KMS-11 (cell line): ENCODE measurements around the gene BLTP3B.

Experiments used
- H2AFZ ChIP-seq: fragments of 200-600 bp; sonication (generic); 2 replicates; pipeline ENCODE4 v1.6.1; 2016; ENCODE audit warnings: antibody characterized with exemption, mixed run types, low read depth
- H3K27ac ChIP-seq: fragments of 200-600 bp; sonication (generic); 2 replicates; pipeline ENCODE4 v1.6.1; 2016; ENCODE audit warnings: mild to moderate bottlenecking, mixed run types
- H3K27me3 ChIP-seq: fragments of 200-600 bp; sonication (generic); 2 replicates; pipeline ENCODE4 v1.6.1; 2017; ENCODE audit warnings: mild to moderate bottlenecking, low read depth, mixed run types, moderate library complexity; ENCODE audit not compliant: insufficient read depth
- H3K36me3 ChIP-seq: fragments of 200-600 bp; sonication (generic); 2 replicates; pipeline ENCODE4 v1.6.1; 2017; ENCODE audit warnings: mild to moderate bottlenecking, mixed run types; ENCODE audit not compliant: insufficient read depth
- H3K4me1 ChIP-seq: fragments of 200-600 bp; sonication (generic); 2 replicates; pipeline ENCODE4 v1.6.1; 2016; ENCODE audit warnings: mild to moderate bottlenecking, low read depth, mixed run types; ENCODE audit not compliant: poor library complexity, severe bottlenecking
- H3K4me2 ChIP-seq: fragments of 200-600 bp; sonication (generic); 2 replicates; pipeline ENCODE4 v1.7.0; 2016; ENCODE audit warnings: mild to moderate bottlenecking, mixed run types
- H3K4me3 ChIP-seq: fragments of 200-600 bp; sonication (generic); IDR thresholded peaks from 2 replicates; pipeline ENCODE4 v1.6.1; 2017; ENCODE audit warnings: low read depth, low read length, mixed read lengths; ENCODE audit not compliant: insufficient read depth
- H3K79me2 ChIP-seq: fragments of 200-600 bp; sonication (generic); 2 replicates; pipeline ENCODE4 v1.6.1; 2016; ENCODE audit warnings: low read depth, mixed run types; ENCODE audit not compliant: insufficient read depth
- H3K9ac ChIP-seq: fragments of 200-600 bp; sonication (generic); 2 replicates; pipeline ENCODE4 v1.6.1; 2016; ENCODE audit warnings: mild to moderate bottlenecking, mixed run types
- H4K20me1 ChIP-seq: fragments of 200-600 bp; sonication (generic); 2 replicates; pipeline ENCODE4 v1.6.1; 2016; ENCODE audit warnings: mild to moderate bottlenecking, mixed run types; ENCODE audit not compliant: insufficient read depth
- TF ChIP-seq, protein P1 (sequence below): fragments of 200-600 bp; sonication (generic); conservative IDR thresholded peaks from 2 replicates; pipeline ENCODE4 v1.6.1; 2017; ENCODE audit warnings: low read depth, mild to moderate bottlenecking, antibody characterized with exemption, low read length, moderate library complexity, mixed read lengths

BLTP3B gene

DNA sequence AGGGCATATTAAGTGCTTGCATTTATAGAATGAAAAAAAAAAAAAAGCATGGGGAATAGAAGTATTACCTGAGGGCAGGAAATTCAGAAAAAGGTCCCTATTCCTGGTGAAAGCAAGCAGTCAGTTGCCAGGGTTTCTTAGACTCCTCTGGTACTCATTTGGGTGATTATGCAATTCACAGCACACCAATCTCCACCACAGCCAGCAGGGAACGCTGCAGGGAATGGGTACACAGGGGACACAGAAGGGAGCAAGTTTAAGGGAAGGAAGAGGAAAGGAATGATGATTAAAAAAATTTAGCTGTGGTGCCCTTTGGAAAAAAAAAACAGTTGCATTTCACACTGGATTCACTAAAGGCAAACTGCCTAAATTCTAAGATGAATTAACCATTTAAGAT, 14.2 kb downstream of the BLTP3B start:
- H3K9ac ChIP-seq: no peak overlapping the region
- H3K4me1 ChIP-seq: peaks cover 14% of the 10 kb centered on the region
- H4K20me1 ChIP-seq: no peaks in the 10 kb centered on the region; the same call in 1 of the 2 replicates
- H3K27ac ChIP-seq: no peak overlapping the region
- H3K4me2 ChIP-seq: no peak overlapping the region
- H2AFZ ChIP-seq: no peak overlapping the region
- no peaks in the 10 kb centered on the region for H3K27me3 ChIP-seq
- peaks cover 39% of the 10 kb centered on the region for H3K79me2 ChIP-seq
- no peaks in the 10 kb centered on the region for H3K36me3 ChIP-seq
- no peak overlapping the region for H3K4me3 ChIP-seq
- TF ChIP-seq, protein P1, sequence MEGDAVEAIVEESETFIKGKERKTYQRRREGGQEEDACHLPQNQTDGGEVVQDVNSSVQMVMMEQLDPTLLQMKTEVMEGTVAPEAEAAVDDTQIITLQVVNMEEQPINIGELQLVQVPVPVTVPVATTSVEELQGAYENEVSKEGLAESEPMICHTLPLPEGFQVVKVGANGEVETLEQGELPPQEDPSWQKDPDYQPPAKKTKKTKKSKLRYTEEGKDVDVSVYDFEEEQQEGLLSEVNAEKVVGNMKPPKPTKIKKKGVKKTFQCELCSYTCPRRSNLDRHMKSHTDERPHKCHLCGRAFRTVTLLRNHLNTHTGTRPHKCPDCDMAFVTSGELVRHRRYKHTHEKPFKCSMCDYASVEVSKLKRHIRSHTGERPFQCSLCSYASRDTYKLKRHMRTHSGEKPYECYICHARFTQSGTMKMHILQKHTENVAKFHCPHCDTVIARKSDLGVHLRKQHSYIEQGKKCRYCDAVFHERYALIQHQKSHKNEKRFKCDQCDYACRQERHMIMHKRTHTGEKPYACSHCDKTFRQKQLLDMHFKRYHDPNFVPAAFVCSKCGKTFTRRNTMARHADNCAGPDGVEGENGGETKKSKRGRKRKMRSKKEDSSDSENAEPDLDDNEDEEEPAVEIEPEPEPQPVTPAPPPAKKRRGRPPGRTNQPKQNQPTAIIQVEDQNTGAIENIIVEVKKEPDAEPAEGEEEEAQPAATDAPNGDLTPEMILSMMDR: no peak

- Histone ChIP-seq H3K4me3 (no peak overlapping the region), H3K9ac (no peak overlapping the region), H2AFZ (no peak overlapping the region), H3K4me1 (peaks cover 14% of the 10 kb centered on the region), H3K79me2 (peaks cover 38% of the 10 kb centered on the region), H3K36me3 (no peaks in the 10 kb centered on the region), H3K4me2 (no peak overlapping the region), H4K20me1 (no peaks in the 10 kb centered on the region; the same call in 1 of the 2 replicates), H3K27me3 (no peaks in the 10 kb centered on the region), H3K27ac (no peak overlapping the region)
- TF ChIP-seq, protein P1: no peak
These were observed 14.7 kb downstream of the BLTP3B start for GRCh38 chr12:100127766-100128511.

GRCh38 chr12:100123316-100124095, 19.2 kb downstream of the BLTP3B start:
- H3K4me3 ChIP-seq: no peak overlapping the region
- H3K27me3 ChIP-seq: no peaks in the 10 kb centered on the region
- no peak overlapping the region for H2AFZ ChIP-seq
- peaks cover 6% of the 10 kb centered on the region for H3K4me1 ChIP-seq
- H3K79me2 ChIP-seq: peaks cover 16% of the 10 kb centered on the region; the same call in 1 of the 2 replicates
- H4K20me1 ChIP-seq: no peaks in the 10 kb centered on the region; the same call in 1 of the 2 replicates
- no peak overlapping the region for H3K4me2 ChIP-seq
- H3K27ac ChIP-seq: no peak overlapping the region
- TF ChIP-seq, protein P1: no peak
- H3K36me3 ChIP-seq: no peaks in the 10 kb centered on the region
- no peak overlapping the region for H3K9ac ChIP-seq

DNA sequence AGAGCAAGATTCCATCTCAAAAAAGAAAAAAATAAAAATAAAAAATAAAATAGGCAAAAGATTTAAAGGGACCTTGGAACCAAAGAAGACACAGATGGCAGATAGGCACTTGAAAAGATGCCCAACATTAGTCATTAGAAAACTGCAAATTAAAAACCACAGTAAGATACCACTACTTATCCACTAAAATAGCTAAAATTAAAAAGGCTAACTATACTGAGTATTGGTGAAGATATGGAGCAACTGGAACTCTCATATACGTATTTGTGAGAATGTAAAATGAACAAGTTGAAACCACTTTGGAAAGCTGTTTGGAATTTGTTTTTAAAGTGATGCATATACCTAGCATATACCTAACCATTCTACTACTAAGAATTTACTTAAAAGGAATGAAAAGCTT, 22.3 kb downstream of the BLTP3B start:
- Histone ChIP-seq H3K4me3 (no peak overlapping the region), H3K4me1 (no peaks in the 10 kb centered on the region), H3K9ac (no peak overlapping the region), H3K4me2 (no peak overlapping the region), H3K27ac (no peak overlapping the region), H3K27me3 (no peaks in the 10 kb centered on the region), H3K79me2 (peaks cover 16% of the 10 kb centered on the region; the same call in 1 of the 2 replicates), H2AFZ (no peak overlapping the region), H3K36me3 (no peaks in the 10 kb centered on the region), H4K20me1 (no peaks in the 10 kb centered on the region)
- TF ChIP-seq, protein P1: no peak
